Activated CD4-positive, alpha-beta memory T cell treated with anti-CD3 and anti-CD28 coated beads for 36 hours (primary cell): Measurements from ENCODE around the gene IQGAP3. TPM values are rescaled to one million over a fixed set of nuclear protein-coding genes. Genes with fewer than 3 reads are reported as not detected.
"Not testable (repeated sequence)": the region's sequence is repeated elsewhere in the genome, so short reads cannot be mapped to it uniquely, and the experiment has no call there.

Experiments used
- CTCF ChIA-PET: fragments of 350-600 bp; sonication (Branson Sonifier 250); formaldehyde crosslinking; loops from one replicate; lab custom pipeline; 2021; ENCODE audit warnings: antibody characterized with exemption, inconsistent platforms; lab: Charles Lee
- POLR2A ChIA-PET: fragments of 350-600 bp; sonication (Branson Sonifier 250); formaldehyde crosslinking; loops from one replicate; lab custom pipeline; 2021; ENCODE audit warnings: antibody characterized with exemption; lab: Charles Lee
- DNase-seq: peaks from one replicate; pipeline ENCODE4 v3.0.0-alpha.2; 2020
- H3K27ac Mint-ChIP-seq: one replicate; pipeline ENCODE4 v1.8.0; 2021; ENCODE audit warnings: mixed read lengths
- H3K27me3 Mint-ChIP-seq: one replicate; pipeline ENCODE4 v1.8.0; 2021; ENCODE audit warnings: mixed read lengths
- H3K36me3 Mint-ChIP-seq: one replicate; pipeline ENCODE4 v1.8.0; 2021; ENCODE audit warnings: mixed read lengths
- H3K4me1 Mint-ChIP-seq: one replicate; pipeline ENCODE4 v1.8.0; 2021; ENCODE audit warnings: low read depth, mixed read lengths
- H3K4me3 Mint-ChIP-seq: one replicate; pipeline ENCODE4 v1.8.0; 2021; ENCODE audit warnings: mild to moderate bottlenecking, mixed read lengths
- H3K9me3 Mint-ChIP-seq: one replicate; pipeline ENCODE4 v1.8.0; 2021; ENCODE audit warnings: mixed read lengths
- intact Hi-C: fragments of 100-400 bp; cut with micrococcal nuclease; formaldehyde crosslinking; loops from one replicate; pipeline ENCODE4 v1.15.1; 2023
- total RNA-seq, 2 experiments: library from RNA; stranded (reverse); gene quantifications; one replicate each; pipeline ENCODE4 v1.2.3, GENCODE V29; 2021

Gene IQGAP3, protein sequence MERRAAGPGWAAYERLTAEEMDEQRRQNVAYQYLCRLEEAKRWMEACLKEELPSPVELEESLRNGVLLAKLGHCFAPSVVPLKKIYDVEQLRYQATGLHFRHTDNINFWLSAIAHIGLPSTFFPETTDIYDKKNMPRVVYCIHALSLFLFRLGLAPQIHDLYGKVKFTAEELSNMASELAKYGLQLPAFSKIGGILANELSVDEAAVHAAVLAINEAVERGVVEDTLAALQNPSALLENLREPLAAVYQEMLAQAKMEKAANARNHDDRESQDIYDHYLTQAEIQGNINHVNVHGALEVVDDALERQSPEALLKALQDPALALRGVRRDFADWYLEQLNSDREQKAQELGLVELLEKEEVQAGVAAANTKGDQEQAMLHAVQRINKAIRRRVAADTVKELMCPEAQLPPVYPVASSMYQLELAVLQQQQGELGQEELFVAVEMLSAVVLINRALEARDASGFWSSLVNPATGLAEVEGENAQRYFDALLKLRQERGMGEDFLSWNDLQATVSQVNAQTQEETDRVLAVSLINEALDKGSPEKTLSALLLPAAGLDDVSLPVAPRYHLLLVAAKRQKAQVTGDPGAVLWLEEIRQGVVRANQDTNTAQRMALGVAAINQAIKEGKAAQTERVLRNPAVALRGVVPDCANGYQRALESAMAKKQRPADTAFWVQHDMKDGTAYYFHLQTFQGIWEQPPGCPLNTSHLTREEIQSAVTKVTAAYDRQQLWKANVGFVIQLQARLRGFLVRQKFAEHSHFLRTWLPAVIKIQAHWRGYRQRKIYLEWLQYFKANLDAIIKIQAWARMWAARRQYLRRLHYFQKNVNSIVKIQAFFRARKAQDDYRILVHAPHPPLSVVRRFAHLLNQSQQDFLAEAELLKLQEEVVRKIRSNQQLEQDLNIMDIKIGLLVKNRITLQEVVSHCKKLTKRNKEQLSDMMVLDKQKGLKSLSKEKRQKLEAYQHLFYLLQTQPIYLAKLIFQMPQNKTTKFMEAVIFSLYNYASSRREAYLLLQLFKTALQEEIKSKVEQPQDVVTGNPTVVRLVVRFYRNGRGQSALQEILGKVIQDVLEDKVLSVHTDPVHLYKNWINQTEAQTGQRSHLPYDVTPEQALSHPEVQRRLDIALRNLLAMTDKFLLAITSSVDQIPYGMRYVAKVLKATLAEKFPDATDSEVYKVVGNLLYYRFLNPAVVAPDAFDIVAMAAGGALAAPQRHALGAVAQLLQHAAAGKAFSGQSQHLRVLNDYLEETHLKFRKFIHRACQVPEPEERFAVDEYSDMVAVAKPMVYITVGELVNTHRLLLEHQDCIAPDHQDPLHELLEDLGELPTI (N-terminal part only)
- 10 to 100 TPM; 16.9 to 19.3 TPM for total RNA-seq

DNA sequence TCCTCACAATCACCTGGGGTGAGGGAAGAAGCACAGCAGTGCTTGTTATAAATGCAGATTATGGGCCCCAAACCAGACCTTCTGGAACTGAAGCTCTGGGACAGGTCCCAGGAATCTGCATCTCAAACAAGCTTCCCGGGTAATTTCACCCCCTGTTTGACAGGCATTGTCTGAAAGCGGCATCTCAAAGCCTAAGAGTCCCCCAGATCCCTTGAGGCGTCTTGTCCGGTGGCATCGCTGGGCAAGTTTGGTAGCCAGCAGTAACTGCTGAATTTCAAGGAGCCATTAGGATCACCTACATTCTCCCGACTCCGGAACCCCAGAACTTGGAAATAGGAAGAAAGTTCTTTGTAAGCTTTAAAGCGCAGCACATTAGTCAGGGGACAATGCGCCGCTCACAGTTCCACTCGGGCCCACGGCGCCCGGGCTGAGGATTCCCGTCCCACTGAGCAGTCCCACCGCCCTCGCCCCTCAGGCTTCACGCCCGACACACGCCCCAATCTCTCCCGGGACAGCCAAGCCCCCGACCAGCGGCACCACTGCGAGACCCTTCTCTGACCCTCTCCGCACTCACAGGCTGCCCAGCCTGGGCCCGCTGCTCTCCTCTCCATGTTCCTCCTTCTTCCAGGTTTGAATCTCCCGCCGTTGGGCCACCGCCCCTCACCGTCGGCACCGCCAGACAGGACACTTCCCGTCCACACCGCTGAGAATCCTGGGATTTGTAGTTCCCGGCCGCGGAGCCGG lies at the start of gene IQGAP3:
Gene IQGAP3, minus strand, starts transcription at position 647 of the 744 bp plus-strand sequence. Its CDS starts 36 bp downstream, at position 611.
- Mint-ChIP-seq H3K4me1 (peaks cover 18% of the 10 kb centered on the region), H3K27me3 (peaks cover 25% of the 10 kb centered on the region), H3K9me3 (no peaks in the 10 kb centered on the region), H3K4me3 (peak within 1 kb of the TSS; percentile 95), H3K36me3 (peaks cover 2% of the 10 kb centered on the region), H3K27ac (no peak within 1 kb of the TSS)
- DNase-seq, result peak; percentile 82
- intact Hi-C loops, result loop anchor here (5.0 kb wide), 1 partner anchor 70 kb away; the partner anchor contains the start of gene MEF2D
- CTCF ChIA-PET, result interaction anchor here (0.8 to 2.0 kb wide), 9 partner anchors 10 to 242 kb away, joined by 3 to 7 read pairs (median 3); no protein-coding TSS in a partner anchor
- POLR2A ChIA-PET, result interaction anchor here (1.0 to 1.1 kb wide), 2 partner anchors 20 to 71 kb away, joined by 4 to 5 read pairs; partner anchors contain the start of genes MEF2D and NAXE

DNA sequence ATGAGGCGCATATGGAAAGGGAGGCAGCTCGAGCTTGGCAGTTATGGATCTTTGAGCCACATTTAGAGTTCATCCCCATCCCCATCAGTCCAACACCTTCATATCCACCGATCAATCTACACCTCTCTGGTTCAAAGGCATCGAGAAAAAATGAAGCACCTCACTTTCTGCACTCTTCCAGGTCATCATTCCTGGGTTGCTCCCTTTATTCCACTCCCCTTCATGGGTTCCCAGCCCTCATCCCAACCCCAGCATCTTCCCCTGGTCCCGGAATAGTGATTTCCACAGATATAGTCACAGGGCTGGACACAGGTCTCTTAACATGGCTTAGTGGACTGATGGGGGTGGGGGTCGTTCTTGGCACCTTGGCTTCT lies 47.2 kb upstream of the IQGAP3 start:
- Mint-ChIP-seq H3K27me3 (peaks cover 45% of the 10 kb centered on the region), H3K4me1 (peaks cover 4% of the 10 kb centered on the region)

DNA sequence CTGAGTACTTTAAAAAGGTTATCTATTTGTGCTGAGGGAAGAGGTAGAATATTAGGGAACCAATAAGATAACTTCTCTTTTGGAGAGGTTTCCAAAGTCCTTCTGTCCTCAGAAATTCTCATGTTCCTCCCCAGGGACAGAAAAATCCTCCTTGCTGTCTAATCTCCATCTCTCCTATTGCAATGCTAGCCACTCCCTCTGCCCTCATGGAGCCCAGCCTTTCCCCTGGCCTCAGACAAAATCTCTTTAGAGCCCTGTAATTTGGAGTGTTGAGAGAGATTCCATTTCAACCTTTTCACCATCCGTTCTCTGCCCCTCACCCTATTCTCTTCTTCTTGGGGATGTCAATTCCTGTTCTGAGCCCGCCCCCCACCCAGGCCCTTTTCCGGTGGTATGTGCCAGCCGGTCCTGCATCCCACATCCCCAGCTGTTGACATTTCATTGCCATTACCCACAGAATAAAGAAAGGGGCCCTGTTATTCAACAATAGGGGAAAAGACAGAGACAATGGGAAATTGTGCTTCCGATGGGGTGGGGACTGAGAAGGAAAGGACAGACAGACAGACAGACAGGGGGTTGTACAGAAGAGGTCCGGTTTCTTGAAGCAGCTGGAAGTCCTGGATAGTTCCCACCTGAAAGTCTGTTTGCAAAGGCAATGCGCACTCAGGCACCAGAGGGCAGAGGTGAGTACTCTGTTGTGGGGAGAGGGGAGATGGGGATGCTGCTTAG lies 46.7 kb upstream of the IQGAP3 start, which contains the start of gene HAPLN2:
Gene HAPLN2, plus strand, starts transcription at position 563 of the 729 bp plus-strand sequence. CDS start 4,076 bp downstream, outside the sequence.
- H3K4me3 Mint-ChIP-seq, result no peak within 1 kb of the TSS
- DNase-seq, result peak; percentile 29
- no peak within 1 kb of the TSS for H3K27ac Mint-ChIP-seq
- no peaks in the 10 kb centered on the region for H3K9me3 Mint-ChIP-seq
- POLR2A ChIA-PET, result no interaction called here
- peaks cover 1% of the 10 kb centered on the region for H3K4me1 Mint-ChIP-seq
- peaks cover 42% of the 10 kb centered on the region for H3K27me3 Mint-ChIP-seq
- no peaks in the 10 kb centered on the region for H3K36me3 Mint-ChIP-seq
- CTCF ChIA-PET, result interaction anchor here (0.7 to 3.9 kb wide), 10 partner anchors 8 to 233 kb away, joined by 3 to 15 read pairs (median 4); partner anchors contain the start of genes CRABP2 and IQGAP3
- intact Hi-C loops, result no loop called here

More for the DNA sequence above, 47.2 kb upstream of the IQGAP3 start:
- Mint-ChIP-seq H3K36me3 (no peaks in the 10 kb centered on the region), H3K4me3 (no peak overlapping the region), H3K27ac (no peak overlapping the region), H3K9me3 (no peaks in the 10 kb centered on the region)
- ChIA-PET CTCF (interaction anchor here (0.7 to 3.9 kb wide), 14 partner anchors 8 to 234 kb away, joined by 3 to 15 read pairs (median 4); partner anchors contain the start of genes CRABP2 and IQGAP3), POLR2A (no interaction called here)
- intact Hi-C loops, result no loop called here
- no peak for DNase-seq

DNA sequence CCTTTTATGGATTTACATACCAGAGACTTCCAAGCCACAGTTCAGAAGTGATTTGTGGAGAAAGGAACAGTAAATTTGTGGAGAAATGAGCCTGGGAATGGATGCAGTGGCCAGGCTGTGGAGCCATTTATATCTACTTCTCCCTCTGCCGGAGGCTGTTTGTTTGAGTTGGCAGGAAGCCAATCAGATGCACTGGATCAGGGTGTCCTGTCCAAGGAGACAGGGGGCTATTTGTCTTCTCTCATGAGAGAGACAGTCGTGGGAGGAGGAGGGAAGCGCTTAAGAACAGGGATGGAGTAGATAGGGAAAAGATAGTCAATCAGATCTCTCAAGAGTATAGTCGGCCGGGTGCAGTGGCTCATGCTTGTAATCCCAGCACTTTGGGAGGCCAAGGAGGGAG lies 44.1 kb upstream of the IQGAP3 start:
- H3K36me3 Mint-ChIP-seq, result no peaks in the 10 kb centered on the region
- no peak for DNase-seq
- POLR2A ChIA-PET, result no interaction called here
- H3K27me3 Mint-ChIP-seq, result peaks cover 37% of the 10 kb centered on the region
- CTCF ChIA-PET, result interaction anchor here (1.0 to 3.9 kb wide), 4 partner anchors 8 to 35 kb away, joined by 3 to 15 read pairs (median 4); no protein-coding TSS in a partner anchor
- no peaks in the 10 kb centered on the region for H3K4me1 Mint-ChIP-seq
- no peak overlapping the region for H3K4me3 Mint-ChIP-seq
- H3K9me3 Mint-ChIP-seq, result no peaks in the 10 kb centered on the region
- H3K27ac Mint-ChIP-seq, result no peak overlapping the region
- intact Hi-C loops, result no loop called here

DNA sequence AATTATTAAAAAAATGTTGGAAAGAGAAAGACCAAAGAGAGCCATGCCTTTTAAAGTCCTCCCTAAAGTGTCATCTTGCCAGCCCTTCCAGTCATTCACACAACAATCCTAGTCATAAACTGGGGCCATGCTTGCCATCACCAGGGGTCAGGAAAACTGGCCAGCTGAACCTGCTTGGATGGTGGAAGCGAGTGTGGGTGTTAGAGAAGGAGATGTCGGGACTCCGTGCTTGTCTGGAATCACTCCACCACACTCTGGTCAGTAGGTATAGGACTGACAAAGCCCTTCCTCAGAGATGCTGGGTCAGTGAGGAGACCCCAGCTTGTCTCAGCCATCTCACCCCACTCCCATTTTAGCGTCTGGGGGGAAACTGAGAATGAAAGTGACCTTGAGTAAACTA lies 43.6 kb upstream of the IQGAP3 start:
- Mint-ChIP-seq H3K27me3 (peaks cover 36% of the 10 kb centered on the region), H3K4me3 (no peak overlapping the region), H3K9me3 (no peaks in the 10 kb centered on the region), H3K27ac (no peak overlapping the region), H3K4me1 (no peaks in the 10 kb centered on the region), H3K36me3 (no peaks in the 10 kb centered on the region)
- POLR2A ChIA-PET, result no interaction called here
- CTCF ChIA-PET, result no interaction called here
- no peak for DNase-seq
- intact Hi-C loops, result no loop called here

DNA sequence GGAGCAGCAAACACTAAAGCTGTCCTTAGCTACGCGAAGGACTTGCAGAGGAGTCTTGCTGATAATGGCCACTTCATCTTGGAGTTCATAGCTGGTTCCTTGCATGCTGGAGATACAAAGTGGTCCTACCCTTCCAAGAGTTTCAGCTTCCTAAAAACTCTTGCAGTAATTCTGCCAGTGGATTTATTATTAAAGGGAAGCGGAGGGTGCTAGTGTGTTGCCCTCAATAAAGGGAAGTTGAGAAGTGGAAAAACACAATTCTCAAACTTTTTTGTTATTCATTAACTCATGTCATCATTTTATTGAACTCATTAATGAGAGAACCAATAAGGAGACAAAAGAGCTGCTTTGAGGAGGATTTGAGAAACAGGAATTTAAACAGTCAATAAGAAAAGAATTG lies 40.3 kb upstream of the IQGAP3 start:
- Mint-ChIP-seq H3K9me3 (no peaks in the 10 kb centered on the region), H3K27ac (no peak overlapping the region), H3K27me3 (peaks cover 20% of the 10 kb centered on the region), H3K4me1 (peaks cover 2% of the 10 kb centered on the region), H3K36me3 (no peaks in the 10 kb centered on the region), H3K4me3 (no peak overlapping the region)
- POLR2A ChIA-PET, result interaction anchor here (0.6 kb wide), 1 partner anchor 236 kb away, joined by 4 read pairs; no protein-coding TSS in a partner anchor
- CTCF ChIA-PET, result interaction anchor here (0.9 to 4.9 kb wide), 11 partner anchors 12 to 227 kb away, joined by 3 to 32 read pairs (median 6); no protein-coding TSS in a partner anchor
- intact Hi-C loops, result no loop called here
- DNase-seq, result no peak

DNA sequence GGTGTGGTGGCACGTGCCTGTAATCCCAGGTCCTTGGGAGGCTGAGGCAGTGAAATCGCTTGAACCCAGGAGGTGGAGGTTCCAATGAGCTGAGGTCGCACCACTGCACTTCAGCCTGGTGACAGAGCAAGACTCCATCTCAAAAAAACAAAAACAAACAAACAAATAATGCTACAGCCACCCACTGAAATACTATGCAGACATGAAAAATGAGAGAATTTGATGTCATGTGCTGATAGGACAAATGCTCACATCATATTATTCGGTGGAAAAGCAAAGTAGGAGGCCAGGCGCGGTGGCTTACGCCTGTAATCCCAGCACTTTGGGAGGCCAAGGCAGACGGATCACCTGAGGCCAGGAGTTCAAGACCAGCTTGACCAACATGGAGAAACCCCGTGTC lies 37.7 kb upstream of the IQGAP3 start:
- H3K27me3 Mint-ChIP-seq, intact Hi-C loops: not testable (repeated sequence)
- CTCF ChIA-PET, result interaction anchor here (0.7 kb wide), 1 partner anchor 29 kb away, joined by 4 read pairs; no protein-coding TSS in a partner anchor

DNA sequence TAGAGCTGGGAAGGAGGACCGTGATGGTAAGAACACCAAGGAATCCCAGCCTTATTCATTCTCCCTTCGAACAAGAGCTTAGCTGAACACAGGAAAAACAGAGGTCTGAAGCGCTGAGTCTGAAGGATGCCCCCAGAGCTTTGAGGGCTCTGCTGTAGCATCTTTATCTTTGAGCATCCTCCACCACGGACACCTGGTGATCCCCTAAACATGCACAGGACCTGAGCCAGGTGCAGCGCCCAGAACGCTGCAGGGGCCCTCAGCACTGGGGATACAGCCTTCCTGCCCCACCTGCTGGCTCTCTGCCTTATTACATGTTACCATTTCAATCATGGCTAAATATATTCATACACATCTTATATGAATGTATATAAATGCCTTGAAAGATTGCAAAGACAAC lies 36.6 kb upstream of the IQGAP3 start:
- intact Hi-C loops, result loop anchor here (1.0 kb wide), 5 partner anchors 15 to 224 kb away; no protein-coding TSS in a partner anchor
- no peak overlapping the region for H3K27ac Mint-ChIP-seq
- DNase-seq, result peak; percentile 71
- POLR2A ChIA-PET, result no interaction called here
- CTCF ChIA-PET, result interaction anchor here (0.6 to 1.8 kb wide), 24 partner anchors 8 to 230 kb away, joined by 3 to 78 read pairs (median 4); partner anchors contain the start of genes NAXE and TTC24
- peaks cover 2% of the 10 kb centered on the region for H3K4me1 Mint-ChIP-seq
- no peak overlapping the region for H3K4me3 Mint-ChIP-seq
- no peaks in the 10 kb centered on the region for H3K9me3 Mint-ChIP-seq
- peaks cover 9% of the 10 kb centered on the region for H3K27me3 Mint-ChIP-seq
- no peaks in the 10 kb centered on the region for H3K36me3 Mint-ChIP-seq

More for the DNA sequence above, 37.7 kb upstream of the IQGAP3 start:
- H3K4me3 Mint-ChIP-seq, H3K36me3 Mint-ChIP-seq, DNase-seq, H3K9me3 Mint-ChIP-seq, POLR2A ChIA-PET, H3K27ac Mint-ChIP-seq, H3K4me1 Mint-ChIP-seq: not testable (repeated sequence)

DNA sequence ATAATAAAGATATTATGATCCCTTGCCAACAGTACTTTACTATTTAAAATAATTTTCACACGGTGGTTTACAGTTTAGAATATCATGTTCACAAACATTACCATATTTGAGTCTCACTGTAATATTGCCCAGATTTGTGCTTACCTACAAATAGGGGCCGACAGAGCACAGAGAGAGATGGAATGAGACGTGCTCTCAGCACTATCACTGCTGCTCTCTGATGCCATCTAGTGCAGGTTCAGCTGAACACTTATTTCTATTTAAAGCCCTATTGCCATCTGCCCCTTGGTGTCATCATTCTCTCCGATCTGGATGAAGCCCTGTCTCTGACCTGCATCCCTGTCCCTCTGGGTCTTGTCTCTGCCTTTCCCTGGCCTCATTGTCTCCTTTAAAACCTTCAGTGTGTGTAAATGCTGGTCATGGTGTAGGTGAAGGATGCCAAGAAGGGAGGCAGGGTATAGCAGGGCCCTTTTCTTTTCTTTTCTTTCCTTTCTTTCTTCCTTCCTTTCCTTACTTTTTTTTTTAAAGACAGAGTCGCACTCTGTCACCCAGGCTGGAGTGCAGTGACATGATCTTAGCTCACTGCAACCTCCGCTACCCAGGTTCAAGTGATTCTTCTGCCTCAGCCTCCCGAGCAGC lies 35.8 kb upstream of the IQGAP3 start:
- ChIA-PET CTCF (interaction anchor here (0.6 to 1.8 kb wide), 27 partner anchors 7 to 272 kb away, joined by 3 to 78 read pairs (median 4); partner anchors contain the start of genes NAXE and TTC24), POLR2A (no interaction called here)
- Mint-ChIP-seq H3K27me3 (peaks cover 9% of the 10 kb centered on the region), H3K4me1 (peaks cover 3% of the 10 kb centered on the region), H3K9me3 (no peaks in the 10 kb centered on the region), H3K4me3 (no peak overlapping the region), H3K27ac (no peak overlapping the region), H3K36me3 (no peaks in the 10 kb centered on the region)
- intact Hi-C loops, result loop anchor here (1.0 kb wide), 4 partner anchors 24 to 223 kb away; no protein-coding TSS in a partner anchor
- peak; percentile 66 for DNase-seq
